HG03025 (cell line): ENCODE results near the gene KLK3.
"Not testable (repeated sequence)": the region's sequence is repeated elsewhere in the genome, so short reads cannot be mapped to it uniquely, and the experiment has no call there.

ENCODE experiments used
- ATAC-seq: cut with Tn5 transposase; IDR thresholded peaks from one replicate; pipeline ENCODE4 v1.9.1; 2021; ENCODE audit warnings: mild to moderate bottlenecking, moderate library complexity; ENCODE audit not compliant: unreplicated experiment, low FRiP score

The KLK3 gene

DNA sequence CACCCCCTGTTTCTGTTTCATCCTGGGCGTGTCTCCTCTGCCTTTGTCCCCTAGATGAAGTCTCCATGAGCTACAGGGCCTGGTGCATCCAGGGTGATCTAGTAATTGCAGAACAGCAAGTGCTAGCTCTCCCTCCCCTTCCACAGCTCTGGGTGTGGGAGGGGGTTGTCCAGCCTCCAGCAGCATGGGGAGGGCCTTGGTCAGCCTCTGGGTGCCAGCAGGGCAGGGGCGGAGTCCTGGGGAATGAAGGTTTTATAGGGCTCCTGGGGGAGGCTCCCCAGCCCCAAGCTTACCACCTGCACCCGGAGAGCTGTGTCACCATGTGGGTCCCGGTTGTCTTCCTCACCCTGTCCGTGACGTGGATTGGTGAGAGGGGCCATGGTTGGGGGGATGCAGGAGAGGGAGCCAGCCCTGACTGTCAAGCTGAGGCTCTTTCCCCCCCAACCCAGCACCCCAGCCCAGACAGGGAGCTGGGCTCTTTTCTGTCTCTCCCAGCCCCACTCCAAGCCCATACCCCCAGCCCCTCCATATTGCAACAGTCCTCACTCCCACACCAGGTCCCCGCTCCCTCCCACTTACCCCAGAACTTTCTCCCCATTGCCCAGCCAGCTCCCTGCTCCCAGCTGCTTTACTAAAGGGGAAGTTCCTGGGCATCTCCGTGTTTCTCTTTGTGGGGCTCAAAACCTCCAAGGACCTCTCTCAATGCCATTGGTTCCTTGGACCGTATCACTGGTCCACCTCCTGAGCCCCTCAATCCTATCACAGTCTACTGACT is at the start of gene KLK3:
KLK3 (plus strand) TSS at position 280 of the 775 bp plus-strand sequence; CDS start at position 321, 41 bp downstream.
- ATAC-seq, result no peak

DNA sequence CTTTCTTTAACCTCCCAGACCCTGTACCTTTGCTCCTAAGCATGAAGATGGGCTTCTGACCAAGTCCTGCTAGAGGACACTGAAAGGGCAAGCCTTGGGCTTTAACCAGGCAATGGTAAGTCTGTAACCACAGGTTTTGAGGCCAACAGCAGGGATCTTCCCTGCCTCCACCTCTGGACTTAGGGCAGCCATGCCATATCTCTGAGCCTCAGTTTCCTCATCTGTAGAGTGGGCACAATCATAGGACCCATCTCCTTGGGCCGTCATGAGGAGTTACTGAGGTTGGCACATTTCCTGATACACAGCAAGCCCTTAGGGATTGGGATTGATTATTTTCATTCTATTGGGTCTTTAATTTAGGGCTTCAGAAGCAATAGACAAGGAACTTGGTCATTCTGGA is 45.9 kb upstream of the KLK3 start:
- no peak for ATAC-seq

DNA sequence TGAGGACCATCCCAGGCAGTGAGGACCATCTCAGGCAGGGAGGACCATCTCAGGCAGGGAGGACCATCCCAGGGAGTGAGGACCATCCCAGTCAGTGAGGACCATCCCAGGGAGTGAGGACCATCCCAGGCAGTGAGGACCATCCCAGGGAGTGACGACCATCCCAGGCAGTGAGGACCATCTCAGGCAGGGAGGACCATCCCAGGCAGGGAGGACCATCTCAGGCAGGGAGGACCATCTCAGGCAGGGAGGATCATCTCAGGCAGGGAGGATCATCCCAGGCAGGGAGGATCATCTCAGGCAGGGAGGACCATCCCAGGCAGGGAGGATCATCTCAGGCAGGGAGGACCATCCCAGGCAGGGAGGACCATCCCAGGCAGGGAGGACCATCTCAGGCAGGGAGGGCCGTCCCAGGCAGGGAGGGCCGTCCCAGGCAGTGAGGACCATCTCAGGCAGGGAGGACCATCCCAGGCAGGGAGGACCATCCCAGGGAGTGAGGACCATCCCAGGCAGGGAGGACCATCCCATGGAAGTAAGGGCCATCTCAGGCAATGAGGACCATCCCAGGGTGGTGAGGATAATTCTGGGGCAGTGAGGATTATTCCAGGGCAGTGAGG is 43.0 kb upstream of the KLK3 start:
- ATAC-seq, result not testable (repeated sequence)

DNA sequence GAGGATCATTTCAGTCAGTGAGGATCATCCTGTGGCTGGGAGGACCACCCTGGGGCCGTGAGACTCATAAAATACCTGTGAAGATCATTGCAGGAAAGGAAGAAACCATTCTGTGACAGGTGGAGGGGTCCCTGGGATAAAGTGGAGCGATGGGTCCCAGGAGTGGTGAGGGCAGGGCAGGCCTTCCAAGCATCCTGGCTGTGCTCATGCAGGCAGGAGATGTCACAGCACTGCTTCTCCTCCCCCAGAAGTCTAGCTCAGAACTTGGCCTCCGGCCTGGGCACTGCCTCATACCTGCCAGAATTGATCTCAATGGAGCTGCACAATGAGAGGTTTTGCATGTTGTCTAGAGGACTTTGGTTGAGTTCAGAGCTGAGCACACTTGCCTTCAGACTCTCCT is 42.2 kb upstream of the KLK3 start:
- ATAC-seq, result no peak

DNA sequence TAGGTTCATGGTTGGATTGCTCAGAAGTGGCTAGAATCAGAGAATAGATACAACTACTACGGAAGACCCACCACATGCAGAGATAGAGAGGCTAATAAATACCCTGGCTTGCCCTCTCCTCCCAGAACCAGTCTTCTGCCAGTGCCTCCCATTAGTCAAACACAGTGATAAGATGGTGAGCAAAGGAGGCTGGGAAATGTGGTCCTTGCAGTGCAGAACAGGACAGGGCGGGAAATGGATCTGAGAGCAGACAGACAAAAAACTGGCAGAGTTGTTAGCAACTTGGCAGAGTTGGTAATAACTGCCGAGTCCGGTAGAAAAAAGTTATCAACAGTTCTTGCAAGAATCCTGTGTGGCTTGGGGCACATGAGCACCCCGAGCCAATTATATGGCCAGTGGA is 39.8 kb upstream of the KLK3 start:
- no peak for ATAC-seq

DNA sequence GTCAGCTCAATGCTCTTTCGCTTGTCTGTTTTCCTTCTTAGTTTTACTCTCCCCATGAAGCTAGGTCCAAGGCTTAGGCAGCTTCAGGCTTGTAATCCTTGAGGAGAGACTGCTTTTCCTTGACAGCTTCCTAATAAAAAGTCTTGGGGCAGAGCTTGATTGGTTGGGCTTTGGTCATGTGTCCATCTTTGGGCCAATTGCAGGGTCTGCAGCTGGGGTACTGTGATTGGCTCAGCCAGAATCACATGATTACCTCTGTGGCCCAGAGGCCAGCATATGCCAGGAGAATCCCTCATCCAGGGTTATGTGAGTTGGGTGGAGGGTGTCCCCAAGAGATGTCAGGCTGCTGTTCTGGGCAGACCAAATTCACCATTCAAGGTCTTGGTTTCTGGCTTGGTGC is 39.3 kb upstream of the KLK3 start:
- no peak for ATAC-seq

DNA sequence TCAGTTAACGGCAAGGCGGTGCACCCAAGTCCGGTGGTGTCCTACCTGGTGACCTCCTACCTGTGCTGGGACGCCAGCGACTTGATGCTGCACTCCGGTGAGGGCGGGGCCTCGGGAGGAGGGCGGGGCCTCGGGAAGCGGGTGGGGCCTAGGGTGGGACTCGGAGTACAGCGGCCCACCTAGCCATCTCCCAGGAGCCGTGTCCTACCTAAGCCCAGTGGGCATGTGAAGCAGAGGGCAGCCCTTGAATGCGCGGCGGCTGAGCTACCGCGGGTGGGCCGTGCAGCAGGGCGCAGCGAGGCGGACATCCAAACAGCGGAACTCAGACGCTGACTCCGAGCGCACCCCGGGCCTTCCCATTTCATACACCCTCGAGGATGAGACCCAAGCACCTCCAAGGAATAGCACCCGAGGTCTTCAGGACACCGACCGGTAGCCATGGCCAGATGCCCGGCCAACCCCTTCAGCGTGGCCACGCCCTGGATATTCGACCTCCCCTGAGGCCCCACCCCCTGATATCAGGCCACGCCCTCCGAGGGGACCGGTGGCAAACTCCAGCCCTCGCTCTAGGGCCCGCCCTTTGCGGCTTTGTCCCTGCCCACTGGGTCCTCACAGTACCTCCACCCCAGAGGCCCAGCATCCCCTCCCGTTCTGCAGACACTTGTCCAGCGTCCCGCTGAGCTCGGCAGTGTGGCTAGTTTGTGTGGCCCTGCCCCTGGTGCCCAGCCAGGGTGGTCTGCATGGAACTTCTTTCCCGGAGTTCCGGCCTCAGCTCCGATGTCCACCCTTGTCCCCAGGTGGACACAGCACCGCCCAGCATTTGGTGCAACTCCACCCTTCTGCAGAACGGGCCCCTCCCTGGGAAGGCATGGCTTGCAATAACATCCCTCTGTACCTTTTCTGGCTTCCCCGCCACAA is 36.5 kb upstream of the KLK3 start:
- peak; percentile 42 for ATAC-seq

DNA sequence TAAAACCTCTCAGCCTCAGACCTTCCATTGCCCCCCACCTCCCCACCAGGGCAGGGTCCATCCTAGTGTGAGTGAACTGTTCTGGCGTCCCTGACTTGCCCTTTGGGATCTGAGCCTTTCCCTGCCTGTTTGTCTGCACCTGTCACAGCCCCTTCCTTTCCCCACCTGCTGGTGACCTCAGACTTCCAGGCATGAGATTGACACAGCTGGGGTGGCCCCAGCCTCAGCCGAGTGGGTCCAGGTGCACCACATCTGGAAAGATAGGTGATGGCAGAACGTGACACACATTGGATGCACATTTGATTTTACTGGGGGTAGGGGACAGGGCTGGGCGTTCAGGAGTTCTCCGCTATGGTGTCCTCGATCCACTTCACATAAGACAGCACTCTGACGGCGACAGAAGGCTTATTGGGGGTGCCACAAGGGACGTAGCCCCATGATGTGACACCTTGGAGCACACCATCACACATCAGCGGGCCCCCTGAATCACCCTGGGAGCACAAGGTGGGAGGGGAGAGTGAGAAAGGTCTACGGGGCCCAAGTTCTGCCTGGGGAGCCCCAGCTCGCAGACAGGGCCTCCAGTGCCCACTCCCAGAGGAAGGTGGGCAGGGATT is 35.7 kb upstream of the KLK3 start:
- no peak for ATAC-seq

DNA sequence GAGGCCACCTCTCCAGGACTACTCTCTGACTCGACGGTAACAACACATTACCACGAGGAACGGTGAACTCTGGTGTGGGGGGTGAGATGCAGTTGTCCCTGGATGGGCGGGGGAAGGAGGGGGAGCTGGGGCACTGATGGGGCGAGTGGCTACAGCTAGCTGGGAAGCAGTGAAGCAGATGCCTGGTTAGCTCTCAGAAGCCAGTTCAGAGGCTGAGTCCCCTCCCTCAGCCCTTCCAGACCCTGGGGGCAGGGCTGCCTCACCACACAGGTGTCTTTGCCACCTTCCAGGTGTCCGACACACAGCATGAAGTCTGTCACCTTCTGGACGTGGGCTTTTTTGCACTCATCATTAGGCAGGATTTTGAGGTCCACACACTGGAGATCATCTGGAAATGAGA is 35.1 kb upstream of the KLK3 start:
- ATAC-seq, result no peak

DNA sequence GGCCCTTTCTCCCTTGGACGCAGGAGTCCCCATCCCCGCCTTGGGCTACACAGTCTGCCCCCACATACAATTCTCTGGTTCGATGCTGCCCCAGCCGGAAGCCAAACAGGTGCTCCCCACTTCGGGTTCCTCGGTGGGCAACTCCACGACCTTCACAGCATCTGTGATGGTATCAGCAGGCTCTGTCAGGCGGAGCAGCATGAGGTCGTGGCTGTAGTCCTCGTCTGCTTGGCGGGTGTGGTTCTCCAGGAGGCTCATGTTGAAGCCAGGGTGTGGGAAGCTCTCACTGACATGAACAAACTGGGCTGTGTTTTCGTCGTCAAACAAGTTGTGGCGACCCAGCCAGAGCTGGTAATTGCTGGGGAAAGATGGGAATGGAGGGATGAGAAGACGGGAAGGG is 34.6 kb upstream of the KLK3 start:
- ATAC-seq, result no peak

DNA sequence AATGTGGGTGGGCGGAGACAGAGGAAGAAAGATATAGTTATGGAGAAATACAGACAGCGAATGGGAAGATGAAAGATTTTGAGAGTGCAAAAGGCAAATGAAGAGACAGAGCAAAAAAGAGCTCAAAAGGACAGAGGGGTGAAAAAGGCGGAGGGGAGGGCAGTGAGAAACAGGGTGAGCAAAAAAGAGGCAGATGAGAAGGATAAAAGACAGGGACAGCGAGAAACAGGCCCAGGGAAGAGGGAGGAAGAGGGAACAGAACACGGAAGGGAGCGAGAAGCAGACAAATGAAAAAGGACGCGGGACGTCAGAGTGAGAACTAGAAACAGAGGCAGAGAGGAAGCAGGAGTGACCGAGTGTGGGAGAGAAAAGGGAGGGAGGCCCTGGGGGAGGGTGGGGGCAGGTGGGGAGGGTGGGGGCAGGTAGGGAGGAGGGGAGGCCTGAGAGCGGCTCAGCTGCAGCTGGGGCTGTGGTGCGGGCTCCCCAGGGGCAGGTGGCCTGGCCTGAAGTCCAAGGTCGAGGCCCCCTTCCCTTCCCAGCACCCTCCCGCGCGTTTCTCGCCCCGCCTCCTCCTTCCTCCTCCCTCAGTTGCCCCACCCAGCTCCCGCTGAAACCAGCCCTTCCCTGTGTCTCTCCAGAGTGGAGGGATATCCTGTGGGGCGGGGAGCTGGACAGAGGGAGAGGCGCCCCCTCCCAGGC is 34.0 kb upstream of the KLK3 start:
- no peak for ATAC-seq

DNA sequence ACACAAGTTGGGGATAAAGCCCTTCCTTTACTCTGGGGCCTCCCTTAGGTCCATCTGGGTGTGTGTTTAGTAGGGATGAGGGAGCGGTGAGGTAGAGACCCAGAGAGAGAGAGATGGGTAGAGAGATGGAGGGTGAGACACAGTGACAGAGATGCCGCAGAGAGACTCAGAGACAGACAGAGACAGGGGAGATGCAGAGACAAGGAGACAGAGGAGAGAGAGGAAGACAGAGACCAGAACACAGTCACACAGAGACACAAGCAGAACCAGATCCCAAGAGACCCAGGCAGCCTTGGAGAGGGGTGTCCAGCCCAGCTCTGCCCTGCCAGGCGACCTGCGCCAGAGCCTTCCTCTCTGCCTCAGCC is 33.5 kb upstream of the KLK3 start:
- ATAC-seq, result no peak

DNA sequence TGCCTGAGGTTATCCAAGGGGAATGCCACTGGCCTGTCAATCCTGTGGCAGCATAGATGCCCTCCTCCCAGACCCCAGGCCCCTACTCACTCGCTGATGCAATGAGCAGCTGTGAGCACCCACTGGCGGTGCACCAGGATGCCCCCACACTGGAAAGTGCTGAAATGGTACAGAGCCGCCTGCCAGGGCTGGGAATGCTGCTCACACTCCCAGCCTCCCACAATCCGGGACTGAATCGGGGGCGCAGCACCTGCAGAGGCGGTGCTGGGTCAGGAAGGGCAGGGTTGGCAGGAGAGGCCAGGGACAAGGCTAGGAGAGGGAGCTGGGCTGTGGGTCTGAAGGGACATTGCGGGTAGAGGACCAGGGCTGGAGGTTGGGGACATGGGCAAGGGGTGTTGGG is 33.1 kb upstream of the KLK3 start:
- ATAC-seq, result no peak

DNA sequence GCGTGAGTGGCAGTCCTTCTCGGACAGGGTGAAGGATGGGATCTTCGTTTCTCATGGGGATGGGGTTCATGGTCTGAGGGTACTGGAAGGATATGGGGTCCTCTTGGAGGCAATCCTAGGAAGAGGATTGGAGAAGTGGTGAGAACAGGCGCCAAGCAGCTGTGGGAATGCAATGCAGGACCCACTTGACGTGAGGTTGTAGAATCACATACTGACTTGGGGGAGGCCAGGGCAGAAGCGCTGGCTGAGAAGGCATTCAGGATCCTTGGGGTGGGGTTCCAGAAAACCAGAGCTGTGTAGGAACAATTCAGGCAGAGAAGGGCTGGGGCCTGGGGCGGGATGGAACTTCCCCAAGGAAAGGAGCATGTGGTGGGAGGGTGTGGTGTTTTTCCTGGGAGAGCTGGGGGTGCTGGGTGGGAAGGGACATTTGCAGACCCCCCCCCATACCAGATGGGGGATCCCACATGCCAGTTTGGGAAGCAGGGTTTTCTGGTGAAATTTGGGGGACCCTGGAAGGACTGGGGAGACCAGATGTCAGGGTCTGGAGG is 32.0 kb upstream of the KLK3 start:
- ATAC-seq, result no peak

DNA sequence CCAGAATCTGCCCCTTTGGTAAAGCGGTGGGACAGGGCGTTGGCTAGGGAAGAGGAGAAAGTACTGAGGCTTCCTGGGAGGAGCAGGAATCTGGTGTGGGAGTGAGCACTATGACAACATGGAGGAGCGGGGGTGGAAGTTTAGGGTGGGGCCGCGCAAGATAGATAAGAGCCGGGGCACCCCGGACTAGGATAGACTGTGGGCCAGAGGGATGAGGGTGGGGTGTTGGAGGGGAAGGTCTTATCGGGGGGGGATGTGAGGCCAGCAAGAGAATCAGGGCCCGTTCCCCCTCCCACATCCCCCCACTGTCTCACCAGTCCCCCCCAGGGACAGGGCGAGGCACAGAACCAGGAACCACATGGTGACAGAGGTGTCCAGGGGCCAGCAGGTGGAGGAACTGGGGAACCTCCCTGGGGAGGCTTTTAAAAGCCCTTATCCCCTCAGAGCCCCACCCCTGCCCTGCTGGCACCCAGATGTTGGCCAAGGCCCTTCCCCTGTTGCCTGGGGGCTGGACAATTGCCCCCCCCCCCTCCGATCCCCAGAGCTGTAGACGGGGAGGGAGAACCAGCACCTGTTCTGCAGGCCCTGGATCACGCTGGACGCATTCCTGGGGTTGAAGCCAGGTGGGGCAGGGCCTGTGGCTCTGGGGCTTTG is 31.2 kb upstream of the KLK3 start, which contains the start of gene KLK1:
KLK1 (minus strand) TSS at position 399 of the 654 bp plus-strand sequence; CDS start at position 360, 39 bp downstream.
- no peak for ATAC-seq

DNA sequence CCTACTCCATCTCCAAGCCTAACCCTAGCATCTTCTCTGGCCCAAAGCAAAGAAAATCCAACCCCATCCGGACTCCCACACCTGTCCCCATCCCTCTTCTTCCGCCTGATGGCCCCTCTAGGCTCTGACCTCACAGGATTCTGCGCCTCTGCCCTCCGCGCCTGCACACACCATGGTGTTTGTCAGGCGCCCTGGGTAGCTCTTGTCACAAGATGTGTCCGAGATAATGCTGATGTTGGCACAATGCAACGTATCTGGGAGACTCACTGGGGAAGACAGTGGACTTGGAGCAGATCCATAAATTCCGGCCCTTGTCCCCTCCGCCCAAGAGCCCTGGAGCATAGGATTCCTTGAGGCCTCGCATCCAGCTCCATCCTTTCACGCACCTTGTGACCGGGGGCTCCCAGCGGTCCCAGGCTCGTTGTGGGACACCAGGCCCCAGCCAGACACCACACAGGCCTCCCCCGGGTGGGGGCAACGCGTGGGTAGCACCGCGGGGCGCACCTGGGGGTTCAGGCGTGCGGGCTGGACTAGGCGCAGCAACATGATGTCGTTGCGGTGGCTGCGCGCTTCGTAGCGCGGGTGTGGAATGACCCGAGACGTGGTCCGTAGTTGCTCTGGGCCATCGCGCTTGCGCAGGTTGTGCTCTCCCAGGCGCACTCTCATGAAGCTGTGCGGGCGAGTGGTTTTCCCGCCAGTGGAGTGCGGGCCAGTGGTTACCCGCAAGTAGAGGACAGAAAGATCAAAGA is 28.0 kb upstream of the KLK3 start:
- ATAC-seq, result no peak

DNA sequence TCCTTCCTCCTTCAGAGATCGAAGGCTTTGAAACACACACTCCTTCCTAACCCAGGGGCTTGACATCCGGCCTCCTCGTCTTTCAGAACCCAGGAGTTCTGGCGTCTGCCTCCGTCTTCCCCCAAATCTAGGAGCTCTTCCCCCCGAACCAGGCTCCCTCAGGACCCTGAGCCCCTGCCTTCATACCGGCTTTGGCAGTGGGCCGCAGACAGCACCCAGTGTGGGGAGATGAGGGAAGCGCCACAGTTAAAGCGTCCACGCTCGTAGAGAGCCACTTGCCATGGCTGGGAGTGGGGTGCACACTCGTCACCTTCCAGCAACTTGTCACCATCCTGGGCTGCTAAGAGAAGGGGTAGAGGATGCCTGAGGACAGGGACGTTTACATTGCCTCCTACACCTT is 27.2 kb upstream of the KLK3 start:
- ATAC-seq, result no peak

DNA sequence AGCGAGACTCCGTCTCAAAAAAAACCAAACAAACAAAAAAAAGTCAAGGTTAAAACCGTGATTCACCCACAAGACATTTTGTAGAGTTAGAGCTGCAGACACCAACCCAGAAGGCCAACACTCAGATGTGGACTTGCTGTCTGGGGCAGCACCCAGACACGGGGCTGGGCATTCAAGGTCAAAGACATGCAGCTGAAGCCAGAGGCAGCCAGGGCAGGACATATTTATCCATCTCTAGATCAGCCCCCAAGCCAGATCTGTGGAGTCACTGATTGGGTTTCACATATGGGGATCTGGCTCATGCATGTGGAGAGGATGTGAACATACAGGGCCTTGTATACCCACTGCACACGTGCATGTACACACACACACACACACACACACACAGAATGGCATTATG is 24.9 kb upstream of the KLK3 start:
- ATAC-seq, result no peak
